HepG2 (cell line): ENCODE results near the gene STIMATE. TPM values are rescaled to one million over a fixed set of nuclear protein-coding genes. Genes with fewer than 3 reads are reported as not detected.
A peak's percentile ranks its signal among the peaks of the same experiment; 100 is the strongest.

Experiments used
- ATAC-seq: fragments of 200-7000 bp; cut with Tn5 transposase; 3 replicates; pipeline ENCODE4 v1.9.1; 2020; ENCODE audit warnings: mild to moderate bottlenecking, moderate library complexity
- BruUV-seq: library from RNA; stranded (reverse); fragments of 400-500 nt; replicated peaks from 2 replicates; lab custom pipeline; 2021; lab: Mats Ljungman, UMichigan
- CTCF ChIA-PET: fragments of 300-600 bp; formaldehyde crosslinking; extraction: SDS; loops from one replicate; lab custom pipeline; 2021; ENCODE audit warnings: low total read pairs, inconsistent platforms, low intra/inter-chr PET ratio; lab: Yijun Ruan, JAX
- POLR2A ChIA-PET: fragments of 350-600 bp; sonication (Branson Sonifier 250); formaldehyde crosslinking; loops from one replicate; lab custom pipeline; 2020; ENCODE audit warnings: antibody characterized with exemption, inconsistent platforms; lab: Yijun Ruan, JAX
- DNase-seq: peaks from one replicate; pipeline ENCODE4 v3.0.0-alpha.2; 2015; ENCODE audit warnings: low spot score
- FAIRE-seq: peaks from 3 replicates; lab custom pipeline; 2011; peaks lifted over from hg19 to GRCh38; lab: Jason Lieb, UNC
- H2AFZ ChIP-seq: one replicate; pipeline ENCODE4 v1.6.1; 2011; ENCODE audit warnings: low read length, inconsistent platforms
- H3K27ac ChIP-seq: fragments of 300-600 bp; 3 replicates; pipeline ENCODE4 v1.8.0; 2011; ENCODE audit warnings: mixed run types, mild to moderate bottlenecking, mixed read lengths, low read length, inconsistent platforms; ENCODE audit not compliant: insufficient read depth; ENCODE audit errors: extremely low read length
- H3K27me3 ChIP-seq, 2 experiments: fragments of 200-600 bp in 1 of 2; 2 replicates in 1 of 2; 3 replicates in 1 of 2; pipeline versions ENCODE4 v1.6.0 to v1.8.0; 2011; ENCODE audit warnings: low read length in 2 of 2, mild to moderate bottlenecking in 2 of 2, moderate library complexity in 2 of 2, inconsistent platforms in 1 of 2; ENCODE audit not compliant: insufficient read depth in 2 of 2, control insufficient read depth in 1 of 2
- H3K36me3 ChIP-seq, 2 experiments: fragments of 200-600 bp in 1 of 2; replicated peaks in 1 of 2; 2 replicates in 1 of 2; 3 replicates in 1 of 2; pipeline versions ENCODE4 v1.5.1 to v1.8.0; 2011; ENCODE audit warnings: low read length in 2 of 2, inconsistent platforms in 1 of 2; ENCODE audit not compliant: insufficient read depth in 2 of 2, control insufficient read depth in 1 of 2
- H3K4me1 ChIP-seq: 2 replicates; pipeline ENCODE4 v1.5.1; 2012; ENCODE audit warnings: low read length, inconsistent platforms; ENCODE audit not compliant: insufficient read depth
- H3K4me2 ChIP-seq: 2 replicates; pipeline ENCODE4 v1.6.0; 2011; ENCODE audit warnings: low read depth, low read length, inconsistent platforms
- H3K4me3 ChIP-seq, 3 experiments: fragments of 200-600 bp in 1 of 3; sonication (generic), shearing (Covaris generic) in 1 of 3; replicated peaks in 1 of 3; 2 replicates each; pipeline ENCODE4 v1.5.1; 2011 to 2016; ENCODE audit warnings: low read length in 3 of 3, inconsistent platforms in 2 of 3, low read depth in 2 of 3, mild to moderate bottlenecking in 2 of 3, control low read depth in 1 of 3, mixed read lengths in 1 of 3; ENCODE audit not compliant: insufficient read depth in 1 of 3
- H3K79me2 ChIP-seq: one replicate; pipeline ENCODE4 v1.6.1; 2011; ENCODE audit warnings: low read length, inconsistent platforms; ENCODE audit not compliant: insufficient read depth
- H3K9ac ChIP-seq: 2 replicates; pipeline ENCODE4 v1.6.0; 2011; ENCODE audit warnings: mild to moderate bottlenecking, low read depth, low read length, inconsistent platforms; ENCODE audit not compliant: insufficient read depth
- H3K9me3 ChIP-seq: 2 replicates; pipeline ENCODE4 v1.5.1; 2012; ENCODE audit warnings: mild to moderate bottlenecking, low read length
- H4K20me1 ChIP-seq: 2 replicates; pipeline ENCODE4 v1.6.0; 2011; ENCODE audit warnings: inconsistent platforms, mild to moderate bottlenecking, low read length, moderate library complexity; ENCODE audit not compliant: insufficient read depth
- CHD4 ChIP-seq: fragments of 200-600 bp; sonication (generic); IDR thresholded peaks from 2 replicates; pipeline ENCODE4 v1.7.0; 2017; ENCODE audit warnings: mild to moderate bottlenecking, low read length, borderline replicate concordance
- FOSL1 ChIP-seq: sonication (generic); formaldehyde crosslinking; IDR thresholded peaks from 2 replicates; pipeline ENCODE4 v1.9.0; 2021; ENCODE audit warnings: missing genetic modification reagents, borderline replicate concordance
- FOXM1 ChIP-seq: sonication (generic); formaldehyde crosslinking; IDR thresholded peaks from 2 replicates; pipeline ENCODE4 v1.5.0; 2020; ENCODE audit warnings: missing genetic modification reagents
- MTF2 ChIP-seq: sonication (generic); formaldehyde crosslinking; IDR thresholded peaks from 2 replicates; pipeline ENCODE4 v1.5.0; 2020; ENCODE audit warnings: missing genetic modification reagents, borderline replicate concordance
- SIN3B ChIP-seq: fragments of 150-350 bp; IDR thresholded peaks from 2 replicates; pipeline ENCODE4 v1.6.1; 2014; ENCODE audit warnings: low read length
- TEAD3 ChIP-seq: optimal IDR thresholded peaks from 2 replicates; pipeline ENCODE3; 2016; ENCODE audit warnings: borderline replicate concordance
- TP53 ChIP-seq: sonication (generic); formaldehyde crosslinking; conservative IDR thresholded peaks from 2 replicates; pipeline ENCODE4 v1.4.0; 2020; ENCODE audit warnings: missing genetic modification reagents
- YY1 ChIP-seq: IDR thresholded peaks from 2 replicates; pipeline ENCODE4 v1.6.1; 2011; ENCODE audit warnings: low read length, low read depth, moderate library complexity, mild to moderate bottlenecking; ENCODE audit not compliant: insufficient read depth, insufficient replicate concordance
- ZBED4 ChIP-seq: sonication (generic); formaldehyde crosslinking; IDR thresholded peaks from 2 replicates; pipeline ENCODE4 v1.4.0; 2020; ENCODE audit warnings: missing genetic modification reagents, borderline replicate concordance
- ZC3H13 ChIP-seq: sonication (generic); formaldehyde crosslinking; IDR thresholded peaks from 2 replicates; pipeline ENCODE4 v1.8.1; 2023; ENCODE audit warnings: mild to moderate bottlenecking, missing genetic modification reagents, moderate library complexity
- ZNF17 ChIP-seq: sonication (generic); formaldehyde crosslinking; IDR thresholded peaks from 2 replicates; pipeline ENCODE4 v1.5.0; 2020; ENCODE audit warnings: mild to moderate bottlenecking, missing genetic modification reagents
- ZNF562 ChIP-seq: sonication (generic); formaldehyde crosslinking; IDR thresholded peaks from 2 replicates; pipeline ENCODE4 v1.8.0; 2022; ENCODE audit warnings: missing genetic modification reagents, borderline replicate concordance
- ZNF589 ChIP-seq: sonication (generic); formaldehyde crosslinking; conservative IDR thresholded peaks from 2 replicates; pipeline ENCODE4 v1.8.0; 2022; ENCODE audit warnings: mild to moderate bottlenecking, moderate library complexity, missing genetic modification reagents
- ZNF883 ChIP-seq: sonication (generic); formaldehyde crosslinking; IDR thresholded peaks from 2 replicates; pipeline ENCODE4 v1.5.1; 2020; ENCODE audit warnings: mild to moderate bottlenecking, missing genetic modification reagents; ENCODE audit errors: not compliant biosample characterization
- WGBS: methylation state at CpG from one replicate; pipeline ENCODE4 v1.1.6; 2017; ENCODE audit warnings: low lambda C conversion rate; 5-methylcytosine and 5-hydroxymethylcytosine counted together
- in situ Hi-C: cut with HindIII; loops from 2 replicates; pipeline ENCODE4 v1.10.0; 2017; ENCODE audit warnings: low pct_unique_long_range_greater_than_20kb; ENCODE audit not compliant: extremely low pct_ligation_motif_present
- intact Hi-C: fragments of 100-400 bp; cut with micrococcal nuclease; formaldehyde crosslinking; loops from one replicate; pipeline ENCODE4 v1.10.0; 2022; ENCODE audit not compliant: unreplicated experiment
- polyA plus RNA-seq, 8 experiments: library from polyadenylated mRNA; depleted of rRNA in 3 of 8; stranded (reverse) in 7 of 8; unstranded in 1 of 8; fragments of >200 nt; fragmentation: Illumina TruSeq in 4 of 8; extraction: Trizol in 4 of 8; gene quantifications; 2 replicates each; pipeline versions ENCODE4 v1.2.1 to v1.2.3, GENCODE V29; 2011 to 2016; ENCODE audit warnings: low read depth in 4 of 8, missing spikeins in 1 of 8, mixed read lengths in 1 of 8; ENCODE audit not compliant: insufficient read depth in 1 of 8
- total RNA-seq, 5 experiments: library from RNA; depleted of rRNA; stranded (reverse); fragments of >200 nt; fragmentation: Illumina TruSeq; extraction: Trizol; gene quantifications; 2 replicates each; pipeline ENCODE4 v1.2.3, GENCODE V29; 2016; ENCODE audit warnings: low read depth in 1 of 5

The STIMATE gene
- total and polyA plus RNA-seq, 2 of the 13 experiments (the other 11 are each of a cell fraction or from before 2014, with no cell fraction given) = 5.7 to 11.7 TPM

- no peak overlapping the region for H3K4me2 ChIP-seq
- H2AFZ ChIP-seq = no peak overlapping the region
- H3K27ac ChIP-seq = no peak overlapping the region
- H3K4me1 ChIP-seq = peaks cover 5% of the 10 kb centered on the region; the same call in 1 of the 2 replicates
- no peaks in the 10 kb centered on the region for H3K27me3 ChIP-seq
- DNase-seq = no peak
- no peaks in the 10 kb centered on the region for H4K20me1 ChIP-seq
- POLR2A ChIA-PET = no interaction called here
- no peaks in the 10 kb centered on the region for H3K9me3 ChIP-seq
- H3K4me3 ChIP-seq = no peak overlapping the region
- no peak for FAIRE-seq
- 0 out of 5 replicates have a peak, but pooled peaks cover 0 to 8% of the 10 kb centered on the region in 2 experiments for H3K36me3 ChIP-seq
- ATAC-seq = no peak
- no peaks in the 10 kb centered on the region for H3K79me2 ChIP-seq
- BruUV-seq = no TSS peak
- in situ Hi-C loops (loop anchor here (10.0 kb wide), 1 partner anchor 85 kb away; no protein-coding TSS in a partner anchor), intact Hi-C loops (no loop called here)
- no peak overlapping the region for H3K9ac ChIP-seq
- no peak for TF ChIP-seq ZNF562 (CRISPR knock-in tag)
- no peak for TF ChIP-seq ZNF589
- CTCF ChIA-PET = no interaction called here
Observed at GRCh38 chr3:52939600-52939999, 42.3 kb upstream of the STIMATE start.

GRCh38 chr3:52934630-52935530 lies 37.5 kb upstream of the STIMATE start:
- H3K4me2 ChIP-seq = no peak overlapping the region
- peaks cover 6% of the 10 kb centered on the region; the same call in 1 of the 2 replicates for H3K4me1 ChIP-seq
- H3K9me3 ChIP-seq = no peaks in the 10 kb centered on the region
- in situ Hi-C loops = loop anchor here (10.0 kb wide), 1 partner anchor 80 kb away; no protein-coding TSS in a partner anchor
- no TSS peak for BruUV-seq
- 20% methylated on average over 8 of the region's 8 CpGs for WGBS
- H4K20me1 ChIP-seq = no peaks in the 10 kb centered on the region
- H3K79me2 ChIP-seq = no peaks in the 10 kb centered on the region
- intact Hi-C loops = loop anchor here (1.0 to 5.0 kb wide), 3 partner anchors 84 to 137 kb away; no protein-coding TSS in a partner anchor
- H3K36me3 ChIP-seq = peaks cover 1 to 13% of the 10 kb centered on the region in 2 experiments; a peak in 2 of 5 replicates
- H3K27ac ChIP-seq = no peak overlapping the region
- peak; percentile 92 for ATAC-seq
- CTCF ChIA-PET = interaction anchor here (1.0 to 3.1 kb wide), 5 partner anchors 55 to 137 kb away, joined by 3 to 33 read pairs (median 6); no protein-coding TSS in a partner anchor
- DNase-seq = peak; percentile 46
- H2AFZ ChIP-seq = no peak overlapping the region
- H3K27me3 ChIP-seq = no peaks in the 10 kb centered on the region
- peak; percentile 91 for FAIRE-seq
- no peak overlapping the region for H3K4me3 ChIP-seq
- POLR2A ChIA-PET = no interaction called here
- H3K9ac ChIP-seq = no peak overlapping the region
- TF ChIP-seq YY1 (no peak), ZNF17 (no peak), ZBED4 (CRISPR knock-in tag) (no peak), MTF2 (CRISPR knock-in tag) (no peak), TEAD3 (CRISPR knock-in tag) (peak; percentile 45), SIN3B (no peak), FOSL1 (CRISPR knock-in tag) (no peak), CHD4 (no peak), ZNF883 (CRISPR knock-in tag) (no peak), ZC3H13 (no peak), FOXM1 (CRISPR knock-in tag) (no peak), TP53 (no peak)
